Activated CD4-positive, alpha-beta T cell treated with anti-CD3 and anti-CD28 coated beads for 24 hours (primary cell): ENCODE results near the gene P4HTM.

Experiments used
- DNase-seq, 2 donors: peaks; one replicate each; pipeline ENCODE4 v3.0.0-alpha.2; 2020; ENCODE audit warnings: low read depth in 2 of 2

The P4HTM gene

GRCh38 chr3:49023775-49024174 is 33.7 kb downstream of the P4HTM start:
- DNase-seq, result no peak

DNA sequence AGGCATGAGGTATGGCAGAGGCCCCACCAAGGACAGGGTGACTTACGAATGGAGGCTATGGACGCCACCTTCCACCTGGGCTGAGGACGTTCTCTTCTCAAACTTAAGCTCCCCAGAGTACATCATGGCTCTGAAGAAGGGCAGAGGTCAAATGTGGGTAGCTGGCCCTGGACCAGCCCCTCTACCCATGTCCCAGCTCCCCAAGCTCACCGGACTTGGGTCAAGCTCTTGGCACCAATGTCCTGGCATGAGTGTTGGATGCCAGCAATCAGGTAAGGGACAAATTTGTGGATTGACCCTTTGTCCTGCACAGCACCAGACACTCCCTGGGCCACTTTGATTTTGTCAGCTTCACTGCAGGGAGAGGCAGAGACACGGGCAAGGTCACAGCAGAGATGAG is 34.4 kb downstream of the P4HTM start:
- no peak for DNase-seq

DNA sequence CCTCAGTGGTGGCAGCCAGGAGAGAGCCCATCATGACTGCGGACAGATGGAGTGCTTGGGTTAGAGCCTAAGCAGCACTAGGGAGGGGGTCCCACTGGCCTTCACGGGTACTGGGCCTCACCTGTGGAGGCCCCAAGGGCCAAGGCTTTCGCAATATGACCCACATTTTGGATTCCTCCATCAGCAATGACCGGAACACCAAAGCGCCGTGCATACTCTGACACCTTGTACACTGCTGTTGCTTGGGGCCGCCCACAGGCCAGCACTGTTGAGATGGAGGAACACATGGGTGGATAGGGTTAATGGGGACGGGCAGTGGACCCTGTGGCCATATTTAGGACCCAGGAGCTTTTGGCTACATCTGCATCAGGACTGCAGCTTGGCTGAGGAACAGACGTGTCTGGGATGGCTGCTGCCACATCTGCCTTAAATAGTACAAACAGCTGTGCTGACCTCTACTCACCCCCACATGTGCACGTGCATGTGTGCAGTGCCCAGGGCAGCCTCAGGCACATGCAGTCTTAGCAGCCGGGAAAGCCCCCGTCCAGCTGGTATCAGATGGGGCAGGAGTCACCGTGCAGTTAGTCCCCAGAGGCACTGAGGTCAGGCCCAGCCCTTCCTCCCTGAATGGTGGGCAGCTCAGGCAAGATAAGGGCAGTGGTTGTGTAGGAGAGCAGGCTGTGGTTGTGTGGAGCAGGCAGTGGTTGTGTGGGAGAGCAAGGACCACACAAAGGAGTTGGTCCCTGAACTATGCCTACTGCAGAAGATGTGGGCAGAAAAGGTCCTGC is 35.2 kb downstream of the P4HTM start:
- no peak for DNase-seq

- DNase-seq, result no peak
These were observed 35.9 kb downstream of the P4HTM start for GRCh38 chr3:49025793-49026520.

DNA sequence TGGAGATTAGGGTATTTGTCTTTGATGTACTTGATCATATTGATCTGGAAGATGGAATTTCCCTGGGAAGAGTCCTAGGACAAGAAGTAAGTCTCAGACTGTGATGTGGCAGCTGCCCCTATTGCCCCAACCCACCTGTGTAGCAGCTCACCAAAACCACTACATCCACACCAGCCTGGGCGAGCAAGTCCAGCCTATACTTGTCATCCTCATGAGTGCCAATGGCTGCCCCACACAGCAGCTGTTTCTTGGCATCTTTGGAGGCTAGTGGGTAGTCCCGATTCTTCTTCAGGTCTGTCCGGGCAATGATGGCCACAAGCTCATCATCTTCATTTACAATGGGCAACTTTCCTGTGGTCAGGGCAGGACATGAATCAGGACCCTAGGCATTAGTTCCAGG is 36.5 kb downstream of the P4HTM start:
- no peak for DNase-seq

DNA sequence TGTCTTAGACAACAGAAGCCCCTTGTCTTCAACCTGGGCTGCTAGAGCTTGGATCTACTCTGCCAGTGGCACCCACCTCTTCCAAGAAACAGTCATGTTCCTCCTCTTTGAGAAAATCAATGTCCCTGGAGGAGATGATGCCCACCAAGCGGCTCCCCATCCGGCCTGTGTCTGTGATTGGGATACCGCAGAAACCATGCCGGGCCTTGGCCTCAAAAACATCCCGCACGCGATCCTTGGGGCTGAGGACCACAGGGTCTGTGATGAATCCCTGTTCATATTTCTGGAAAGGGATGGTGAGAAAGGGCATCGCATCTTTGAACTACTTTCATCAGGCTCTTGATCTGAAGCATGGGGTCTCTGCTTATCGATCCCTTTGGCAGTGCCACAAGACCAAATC is 37.6 kb downstream of the P4HTM start:
- DNase-seq, result no peak

GRCh38 chr3:49028298-49028672 is 38.2 kb downstream of the P4HTM start:
- no peak for DNase-seq

GRCh38 chr3:49028673-49029562 is 38.9 kb downstream of the P4HTM start, which contains the start of gene IMPDH2:
IMPDH2 (minus strand) TSS chr3:49029398; CDS start chr3:49029350, 48 bp downstream.
- DNase-seq, result peak; percentile 89 to 90

DNA sequence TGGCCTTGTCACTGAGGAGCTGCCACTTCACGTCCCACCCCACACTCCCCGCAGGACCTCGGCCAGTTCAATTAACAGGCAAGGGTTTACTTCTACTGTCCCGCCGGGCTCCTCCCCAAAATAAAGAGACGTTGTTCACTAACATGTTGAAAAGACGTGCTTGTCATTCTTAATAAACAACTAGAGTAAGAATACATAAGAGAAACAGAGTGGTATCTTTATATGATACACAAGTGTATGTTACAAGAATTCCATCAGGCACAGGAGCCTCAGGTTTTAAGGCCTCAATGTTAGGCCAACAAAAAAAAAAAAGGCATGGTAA is 39.5 kb downstream of the P4HTM start:
- no peak for DNase-seq

- DNase-seq, result no peak
These were observed 40.3 kb downstream of the P4HTM start for GRCh38 chr3:49030321-49030720.

DNA sequence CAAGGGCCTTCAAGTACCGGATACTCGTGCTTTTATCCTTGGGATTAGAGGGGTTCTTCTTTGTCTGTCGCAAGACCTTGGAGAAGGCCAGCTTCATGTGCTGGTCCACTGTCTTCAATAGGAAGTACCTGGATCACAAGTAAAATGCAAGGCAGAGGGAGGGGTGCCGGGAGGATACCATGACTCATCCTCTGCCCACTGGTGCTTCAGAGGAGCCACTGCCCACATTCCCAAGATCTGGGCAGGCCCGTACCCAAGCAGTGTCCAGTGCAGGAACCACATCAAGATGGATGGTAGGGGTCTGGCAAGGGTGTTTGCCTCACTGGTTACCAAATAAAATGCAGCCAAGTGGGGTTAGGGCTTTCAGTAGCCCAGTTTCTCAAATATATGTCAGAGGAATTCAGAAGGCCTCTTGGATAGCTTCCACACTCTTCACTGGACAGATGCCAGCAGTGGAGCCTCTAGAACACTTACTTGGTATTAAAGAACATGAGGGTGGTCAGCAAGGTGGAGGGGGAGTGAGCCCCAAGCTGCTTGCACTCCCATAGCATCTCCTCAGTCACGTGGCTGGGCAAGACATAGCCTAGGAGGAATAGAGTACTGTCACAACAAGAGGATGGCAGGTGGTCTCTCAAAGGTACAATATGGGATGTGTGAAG is 42.7 kb downstream of the P4HTM start:
- no peak for DNase-seq

- no peak for DNase-seq
These were observed 44.6 kb downstream of the P4HTM start for GRCh38 chr3:49034650-49035049.

DNA sequence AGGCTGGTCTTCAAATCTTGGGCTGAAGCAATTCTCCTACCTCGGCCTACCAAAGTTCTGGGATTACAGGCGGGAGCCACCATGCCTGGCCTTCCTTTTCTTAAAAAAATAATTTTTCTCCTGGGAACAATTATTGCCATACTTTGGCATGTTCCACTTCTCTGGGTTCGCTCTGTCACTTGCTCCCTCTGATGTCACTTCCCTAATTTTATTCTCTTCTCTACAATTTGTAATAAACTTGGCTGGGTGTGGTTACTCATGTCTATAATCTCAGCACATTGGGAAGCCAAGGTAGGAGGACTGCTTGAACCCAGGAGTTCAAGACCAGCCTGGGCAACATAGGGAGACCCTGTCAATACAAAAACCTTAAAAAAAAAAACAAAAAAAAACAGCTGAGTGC is 45.2 kb downstream of the P4HTM start:
- DNase-seq, result no peak

GRCh38 chr3:49053543-49053942 is 63.5 kb downstream of the P4HTM start:
- DNase-seq, result no peak

GRCh38 chr3:49054344-49054862 is 64.4 kb downstream of the P4HTM start:
- DNase-seq, result no peak
